GM21723 (cell line): Measurements from ENCODE around the gene MGAT3.

Experiments
- ATAC-seq: cut with Tn5 transposase; IDR thresholded peaks from one replicate; pipeline ENCODE4 v1.9.1; 2021; ENCODE audit warnings: mild to moderate bottlenecking, moderate library complexity; ENCODE audit not compliant: unreplicated experiment

The MGAT3 gene

DNA sequence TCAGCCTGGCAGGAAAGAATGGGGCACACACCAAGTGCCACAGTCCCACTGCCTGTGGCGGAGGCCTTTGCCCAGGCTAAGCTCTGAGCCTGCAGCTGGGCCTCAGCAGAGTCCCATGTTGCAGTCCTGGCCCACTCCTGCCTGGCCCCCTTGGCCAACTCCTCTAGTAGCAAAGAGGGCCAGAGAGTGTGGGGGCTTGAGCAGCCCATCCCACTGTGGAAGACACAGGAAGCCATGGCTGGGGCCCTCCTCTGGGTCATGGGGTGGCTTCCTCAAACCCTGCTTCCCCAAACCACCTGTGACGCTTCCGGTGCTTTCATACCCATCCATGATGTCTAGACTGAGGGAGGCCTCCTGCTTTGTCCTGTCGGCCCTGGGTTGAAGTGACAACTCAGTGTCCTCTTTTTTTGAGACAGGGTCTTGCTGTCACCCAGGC is 69.9 kb downstream of the MGAT3 start:
- ATAC-seq = no peak

DNA sequence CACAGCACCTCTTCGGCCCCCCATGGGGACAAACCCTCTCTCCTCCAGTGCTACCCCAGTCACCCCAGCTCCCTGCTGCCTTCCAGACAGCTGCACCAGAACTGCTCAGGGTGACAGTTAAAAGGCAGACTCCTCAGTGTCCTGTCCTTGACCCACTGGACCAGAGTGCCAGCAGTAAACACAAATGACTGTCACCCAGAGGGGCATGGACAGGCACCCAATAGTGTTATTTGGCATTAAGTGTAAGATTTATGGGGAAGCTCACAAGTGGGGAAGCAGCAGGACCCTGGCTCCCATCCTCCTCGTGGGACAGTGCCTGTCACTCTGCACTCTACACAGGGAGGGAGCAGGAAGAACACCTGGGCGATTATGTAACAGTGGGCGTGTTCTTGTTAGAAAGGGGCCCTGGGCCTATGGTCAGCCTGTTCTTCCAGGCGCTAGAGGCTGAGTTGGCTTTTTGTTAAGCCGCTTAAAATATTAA is 70.7 kb downstream of the MGAT3 start:
- ATAC-seq = no peak

DNA sequence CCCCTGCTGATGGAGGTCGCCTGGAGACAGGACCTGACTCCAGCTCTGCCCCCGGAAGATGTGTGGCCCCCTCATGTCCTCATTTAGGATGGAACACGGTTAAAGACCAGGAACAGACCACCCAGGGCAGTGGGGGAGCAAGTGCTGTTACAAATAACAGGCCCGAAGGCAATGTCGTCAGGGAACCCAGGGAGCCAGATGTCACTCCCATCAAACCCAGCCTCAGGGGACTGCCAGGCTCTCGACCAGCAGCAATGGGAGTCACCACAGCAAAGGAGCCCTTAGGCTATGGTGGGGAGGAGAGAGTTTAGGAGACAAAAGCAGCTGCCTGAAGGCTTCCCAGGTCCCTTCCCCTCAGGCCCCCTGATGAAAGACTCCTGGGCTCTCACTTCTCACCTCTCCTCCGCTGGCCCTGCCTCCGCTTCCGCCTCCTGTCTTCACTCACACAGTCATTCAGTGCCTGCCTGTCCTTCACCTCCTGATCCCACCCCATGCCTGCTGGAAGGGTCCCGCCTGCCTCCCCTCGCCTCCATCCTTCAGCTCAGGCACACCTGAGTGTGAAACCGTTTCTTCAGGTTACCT is 71.4 kb downstream of the MGAT3 start:
- no peak for ATAC-seq

DNA sequence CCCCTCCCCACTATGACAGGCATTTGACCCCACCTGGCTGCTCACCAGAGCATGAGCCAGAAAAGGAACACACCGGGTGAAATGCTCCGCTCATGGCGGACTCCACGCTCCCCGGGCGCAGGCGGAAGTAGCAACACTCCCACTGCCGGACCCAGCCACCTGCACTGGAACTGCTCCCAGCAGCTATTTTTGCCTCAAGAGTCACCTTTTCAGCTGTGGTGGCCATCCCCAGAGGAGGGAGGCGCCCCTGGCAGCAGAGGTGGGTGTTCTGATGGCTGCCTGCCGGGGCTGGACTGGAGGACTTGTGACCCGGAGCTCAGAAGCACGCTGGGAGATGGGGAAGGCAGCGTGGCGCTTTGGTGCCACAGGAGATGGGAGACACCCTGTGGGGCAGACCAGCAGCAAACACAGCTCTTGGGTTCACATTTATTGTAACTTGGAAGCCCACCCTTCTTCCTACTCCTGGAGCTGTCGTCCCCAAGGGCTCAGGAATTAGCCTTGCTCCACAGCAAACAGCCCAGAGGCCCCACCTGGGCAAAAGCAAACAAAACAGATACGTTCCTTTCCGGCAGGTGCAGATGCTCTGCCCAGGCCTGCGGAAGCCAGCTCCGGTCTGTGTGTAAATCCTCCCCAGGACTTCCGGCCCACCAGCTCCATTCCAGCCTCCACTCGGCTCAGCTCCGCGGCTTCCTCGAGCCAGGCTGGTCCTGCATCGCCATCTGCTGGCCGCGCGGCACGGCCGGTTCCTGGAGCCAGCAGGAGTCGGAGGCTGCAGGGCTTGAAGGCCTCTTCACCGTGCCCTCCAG is 72.1 kb downstream of the MGAT3 start:
- no peak for ATAC-seq

DNA sequence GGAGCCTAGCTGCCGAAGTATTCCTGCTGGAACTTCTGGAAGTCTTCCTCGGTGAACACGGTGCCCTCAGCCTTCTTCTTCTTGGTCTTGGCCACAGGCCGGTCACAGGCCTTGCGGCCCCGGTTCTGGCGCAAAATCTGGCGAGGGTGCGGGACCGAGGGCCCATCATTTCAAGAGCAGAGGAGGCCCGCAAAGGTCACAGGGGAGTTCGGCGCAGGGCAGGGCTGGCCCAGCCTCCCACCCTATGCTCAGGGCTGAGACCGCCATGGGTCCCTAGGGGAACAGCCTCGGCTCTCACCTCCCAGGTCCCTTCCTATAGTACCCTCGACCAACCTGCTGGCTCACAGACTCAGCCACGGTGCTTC is 72.7 kb downstream of the MGAT3 start:
- no peak for ATAC-seq

DNA sequence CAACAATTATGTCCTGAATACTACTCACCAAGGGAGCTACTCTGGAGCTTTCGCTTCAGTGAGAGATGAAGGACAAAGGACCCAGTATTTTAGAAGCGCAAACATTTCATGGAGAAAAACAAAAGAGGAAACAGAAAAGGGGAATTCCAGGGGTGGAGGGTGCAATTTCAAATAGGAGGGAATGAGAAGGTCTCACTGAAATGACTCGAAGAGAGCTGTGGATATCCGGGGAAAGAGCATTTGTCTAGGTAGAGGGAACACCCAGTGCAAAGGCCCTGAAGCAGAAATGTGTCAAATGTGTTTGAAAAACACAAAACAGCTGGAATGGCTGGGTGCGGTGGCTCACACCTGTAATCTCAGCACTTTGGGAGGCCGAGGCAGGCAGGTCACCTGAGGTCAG is 73.3 kb downstream of the MGAT3 start:
- no peak for ATAC-seq

DNA sequence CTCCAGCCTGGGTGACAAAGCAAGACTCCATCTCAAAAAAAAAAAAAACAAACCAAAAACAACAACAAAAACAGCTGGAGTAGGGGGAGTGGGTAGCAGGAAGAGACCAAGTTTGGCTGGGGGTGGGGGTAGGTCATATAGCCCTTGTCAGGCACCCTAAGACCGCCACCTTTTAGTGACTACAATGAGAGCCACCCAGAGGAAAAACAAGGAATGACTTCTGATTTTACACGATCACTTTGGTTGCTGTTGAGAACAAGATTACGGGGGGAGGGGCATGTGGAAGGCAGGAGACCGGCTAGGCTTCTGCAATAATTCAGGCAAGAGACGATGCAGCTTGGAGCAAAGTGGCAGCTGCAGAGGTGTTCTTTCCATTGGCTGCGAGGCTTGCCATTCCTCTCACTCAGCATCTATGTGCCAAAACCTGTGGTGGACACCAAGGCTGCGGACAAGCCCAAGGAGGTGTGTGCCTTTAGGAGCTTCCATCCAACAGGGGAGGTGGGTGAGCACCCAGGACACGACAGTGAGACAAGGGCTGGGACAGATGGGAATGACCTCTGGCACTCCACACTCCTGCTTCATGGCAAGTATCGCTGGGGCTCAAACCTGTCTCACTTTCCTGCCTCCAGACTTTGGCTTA is 74.0 kb downstream of the MGAT3 start:
- no peak for ATAC-seq

DNA sequence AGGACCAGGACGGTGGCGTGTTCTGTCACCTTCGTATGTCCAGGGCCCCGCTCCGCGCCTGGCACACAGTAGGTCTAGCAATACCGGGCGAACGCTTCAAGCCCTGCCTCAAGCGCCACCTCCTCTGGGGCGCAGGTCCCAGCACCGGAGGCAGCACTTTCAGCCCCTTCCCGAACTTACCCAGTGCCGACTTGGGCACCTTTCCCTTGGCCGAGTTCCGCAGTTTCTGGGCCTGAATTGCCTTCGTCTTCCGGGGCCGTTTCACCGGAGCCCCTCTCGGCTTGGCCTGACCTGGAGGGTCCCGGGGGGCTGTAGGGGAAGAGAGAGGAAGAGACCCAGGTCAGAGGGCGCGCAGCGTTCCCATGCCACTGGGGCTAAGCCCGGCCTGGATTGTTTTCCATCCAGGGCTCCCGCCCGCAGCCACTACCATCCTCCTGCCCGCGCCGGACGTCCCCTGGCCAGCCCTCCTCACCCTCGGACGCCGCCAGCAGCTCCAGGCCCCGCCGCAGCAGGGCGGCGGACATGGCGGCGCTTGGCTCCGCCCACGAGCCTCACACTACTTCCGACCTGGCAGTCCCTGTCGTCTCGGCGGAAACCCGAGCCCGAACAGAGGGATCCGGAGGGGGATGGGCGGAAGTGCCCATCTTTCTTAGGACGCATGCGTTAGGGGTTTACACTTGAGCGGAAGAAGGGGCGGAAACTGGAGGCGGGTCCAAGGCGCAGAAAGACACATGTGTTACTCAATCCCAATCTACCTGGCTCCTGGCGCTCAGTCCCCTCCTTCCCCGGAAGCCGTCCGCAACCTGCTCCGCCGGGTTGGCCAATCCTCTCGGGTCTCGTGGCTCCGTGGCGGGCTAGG is 75.6 kb downstream of the MGAT3 start, which contains the start of gene RPS19BP1:
TSS of gene RPS19BP1 (minus strand) at position 534 of the 859 bp plus-strand sequence. CDS start at position 524, 10 bp downstream.
- peak; percentile 73 for ATAC-seq

DNA sequence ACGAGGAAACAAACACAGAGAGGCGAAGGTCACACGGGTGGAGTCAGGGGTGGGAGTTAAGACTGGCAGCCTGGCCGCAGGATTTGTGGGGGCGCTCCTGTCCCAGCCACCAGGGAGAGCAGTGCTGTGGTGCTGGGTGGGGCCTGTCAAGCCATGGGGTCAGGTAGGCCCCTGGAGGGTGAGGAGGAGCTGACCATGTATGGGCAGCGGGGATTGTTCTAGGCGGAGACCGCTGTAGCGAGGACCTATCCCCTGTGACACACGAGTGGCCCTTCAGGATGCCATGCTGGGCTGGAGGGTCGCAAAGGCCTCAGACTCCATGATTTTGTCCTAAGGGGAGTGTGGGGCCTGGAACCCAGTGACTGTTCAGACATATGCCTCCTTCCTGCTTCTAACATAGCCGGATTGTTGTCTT is 77.3 kb downstream of the MGAT3 start:
- ATAC-seq = no peak

DNA sequence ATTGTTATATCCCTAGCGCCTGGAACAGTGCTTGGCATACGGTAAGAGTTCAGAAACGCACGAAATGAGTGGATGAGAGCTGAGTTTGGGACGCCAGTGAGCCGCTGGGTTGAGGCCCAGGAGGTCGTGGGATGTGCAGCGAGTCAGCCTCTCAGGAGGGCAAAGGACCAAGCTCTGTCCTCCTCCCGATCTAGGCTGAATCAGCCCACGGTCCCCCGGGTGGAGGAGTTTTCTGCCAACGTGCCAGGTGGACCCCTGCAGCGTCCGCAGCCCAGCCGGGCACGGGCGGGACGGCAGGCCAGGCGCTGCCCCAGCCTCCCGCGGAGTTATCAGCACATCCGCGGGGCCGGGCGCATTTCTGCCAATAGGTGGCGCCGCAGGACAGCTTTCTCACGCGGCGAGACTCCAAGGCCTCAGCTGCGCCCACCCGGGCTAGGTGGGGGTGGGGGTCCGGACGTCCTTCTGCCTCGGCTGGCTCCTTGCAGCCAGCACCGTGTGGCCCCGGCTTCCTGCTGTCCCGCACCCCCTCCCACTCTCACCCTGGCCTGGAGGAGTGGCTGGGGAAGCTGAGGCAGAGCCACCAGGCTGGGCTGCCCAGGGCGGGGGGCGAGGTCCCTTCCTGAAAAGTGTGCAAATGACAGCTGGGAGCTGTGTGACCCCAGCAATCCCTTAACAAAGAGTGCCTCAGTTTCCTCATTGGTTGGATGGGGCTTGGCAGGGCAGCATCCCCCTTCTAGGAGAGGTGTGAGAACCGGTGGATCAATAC is 78.0 kb downstream of the MGAT3 start:
- ATAC-seq = no peak

DNA sequence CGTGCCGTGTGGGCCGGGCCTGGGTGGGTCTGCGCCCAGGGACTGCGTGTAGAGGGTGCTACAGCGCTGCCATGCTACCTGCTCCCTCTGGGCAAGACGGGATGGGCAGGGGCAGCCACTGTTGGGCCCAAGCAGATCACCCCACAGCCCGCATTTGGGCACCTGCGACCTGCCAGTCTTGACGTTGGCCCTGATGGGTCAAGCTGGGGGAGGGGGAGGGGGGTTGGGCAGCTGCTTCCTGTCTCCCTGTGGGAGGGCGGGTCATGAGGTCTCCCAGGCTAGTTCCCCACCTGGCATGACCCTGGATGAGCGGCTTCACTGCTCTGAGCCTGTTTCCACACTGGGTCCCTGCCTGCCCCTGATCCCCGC is 78.5 kb downstream of the MGAT3 start:
- no peak for ATAC-seq

DNA sequence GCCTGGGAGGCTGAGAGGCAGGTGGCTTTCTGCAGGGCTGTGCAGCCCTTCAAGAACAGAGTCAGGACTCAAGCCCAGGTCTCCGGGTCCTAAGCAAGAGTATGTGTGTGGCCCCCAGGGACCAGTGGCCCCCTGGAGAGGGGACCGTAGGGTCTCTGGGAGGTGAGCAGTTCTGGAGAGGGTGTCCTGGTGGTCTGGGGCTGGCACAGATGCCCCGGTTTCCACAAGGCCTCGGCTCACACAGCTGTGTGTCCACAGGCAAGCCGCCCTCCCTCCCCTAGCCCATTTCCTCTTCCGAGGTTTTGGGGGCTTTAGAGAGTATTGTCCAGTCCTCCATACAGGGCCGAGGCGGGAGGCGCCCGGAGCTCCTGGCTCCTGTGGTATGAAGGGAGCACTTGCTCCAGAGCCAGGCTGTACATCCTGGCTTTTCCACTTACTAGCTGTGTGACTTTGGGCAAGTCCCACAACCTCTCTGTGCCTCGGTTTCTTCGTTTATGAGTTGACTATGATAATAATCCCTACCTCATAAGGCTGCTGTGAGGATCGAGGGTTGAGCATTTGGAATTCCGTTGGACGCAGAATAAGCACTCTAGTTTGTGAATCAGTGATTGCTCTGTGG is 79.1 kb downstream of the MGAT3 start:
- no peak for ATAC-seq

DNA sequence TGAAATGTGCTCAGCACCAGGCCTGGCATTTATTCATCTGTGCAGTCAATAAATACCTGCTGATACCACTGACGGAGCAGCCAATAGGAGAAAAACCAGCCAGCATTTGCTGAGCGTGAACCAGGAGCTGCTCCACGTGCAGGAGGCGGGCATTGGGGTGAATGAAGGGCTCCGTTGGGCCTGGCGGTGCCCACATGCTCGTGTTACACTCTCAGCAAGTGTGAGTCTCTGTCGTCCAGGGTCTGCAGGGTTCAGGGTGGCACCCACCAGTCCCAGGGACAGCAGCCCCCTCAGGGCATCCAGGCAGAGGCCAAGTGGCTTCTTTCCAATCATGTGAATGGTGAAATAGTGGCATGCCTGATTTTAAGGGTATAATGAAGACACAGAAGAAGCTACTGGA is 79.9 kb downstream of the MGAT3 start:
- no peak for ATAC-seq

DNA sequence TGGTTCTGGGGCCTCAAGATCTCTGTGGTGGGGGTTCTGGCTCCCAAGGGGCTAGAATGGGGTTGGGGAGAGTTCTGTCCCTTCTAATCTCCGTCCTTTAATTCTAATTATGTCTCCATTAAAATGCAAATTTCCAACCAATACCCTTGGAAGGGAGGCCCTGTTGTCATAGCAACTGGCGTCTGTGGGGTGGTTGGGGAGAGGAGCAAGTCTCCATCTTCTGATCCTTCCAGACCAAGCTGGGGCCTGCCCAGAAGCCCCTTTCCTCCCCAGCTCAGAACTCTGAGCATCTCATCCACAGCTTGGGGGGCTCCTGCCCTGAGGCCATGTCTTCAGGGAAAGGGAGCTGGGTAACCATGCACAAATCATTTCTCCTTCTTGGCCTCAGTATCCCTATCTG is 81.2 kb downstream of the MGAT3 start:
- ATAC-seq = no peak
